Activated CD4-positive, alpha-beta T cell treated with anti-CD3 and anti-CD28 coated beads for 24 hours (primary cell): ENCODE results near the gene ZNF462.

ENCODE experiments used
- DNase-seq, 2 donors: peaks; one replicate each; pipeline ENCODE4 v3.0.0-alpha.2; 2020; ENCODE audit warnings: low read depth in 2 of 2

Gene ZNF462

DNA sequence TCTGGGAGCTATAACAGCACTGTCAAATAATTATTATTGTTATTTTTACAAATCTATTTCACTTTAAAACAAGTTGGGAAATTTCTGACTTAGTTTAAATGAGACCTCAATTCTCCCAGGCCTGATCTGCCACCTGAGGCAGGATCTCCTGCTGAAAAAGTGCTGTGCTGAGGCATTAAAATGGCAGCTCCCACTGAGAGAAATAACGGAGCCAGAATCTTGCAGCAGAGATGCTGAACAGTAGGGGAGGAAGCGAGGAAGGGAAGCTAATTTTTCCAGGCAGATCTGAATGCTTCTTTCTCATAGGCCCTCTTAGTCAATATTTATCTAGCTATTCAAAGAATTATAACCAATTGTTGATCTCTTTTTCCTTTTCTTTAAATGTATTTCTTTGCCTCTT is 196.3 kb downstream of the ZNF462 start:
- no peak for DNase-seq

DNA sequence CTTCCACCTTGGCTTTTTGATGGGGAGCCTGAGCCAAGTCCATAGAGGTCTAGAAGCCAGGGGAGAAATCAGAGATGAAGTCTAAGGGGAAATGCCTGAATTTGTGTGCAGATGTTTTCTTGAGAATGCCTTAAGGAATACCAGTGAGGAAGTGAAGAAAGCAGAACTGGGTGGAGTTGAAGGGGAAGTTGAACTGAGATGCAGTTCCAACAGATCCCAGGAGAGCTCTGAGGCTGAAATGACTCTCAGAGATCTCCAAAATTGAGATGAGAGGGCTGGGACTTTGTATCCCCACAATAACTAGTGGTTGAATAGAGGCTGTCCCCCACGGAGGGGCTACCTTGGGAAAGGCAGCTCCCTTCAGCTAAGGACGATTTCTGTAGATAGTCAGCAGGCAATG is 197.1 kb downstream of the ZNF462 start:
- DNase-seq = no peak
